Spinal cord (tissue), 10 donors: ENCODE measurements around the gene KRT85. TPM values are rescaled to one million over a fixed set of nuclear protein-coding genes. Genes with fewer than 3 reads are reported as not detected.

Experiments
- DNase-seq, 6 donors: peaks; one replicate each; pipeline versions ENCODE4 v3.0.0 to v3.0.0-alpha.2; 2013 to 2015; ENCODE audit warnings: low spot score in 6 of 6, low read depth in 4 of 6
- H3K27ac ChIP-seq: one replicate; pipeline ENCODE4 v1.5.1; 2013; ENCODE audit warnings: low read depth, low read length, control low read depth
- H3K27me3 ChIP-seq: one replicate; pipeline ENCODE4 v1.6.1; 2013; ENCODE audit warnings: low read length; ENCODE audit not compliant: control insufficient read depth, insufficient read depth
- H3K36me3 ChIP-seq: one replicate; pipeline ENCODE4 v1.6.1; 2013; ENCODE audit warnings: low read length; ENCODE audit not compliant: control insufficient read depth, insufficient read depth
- H3K4me1 ChIP-seq: one replicate; pipeline ENCODE4 v1.6.1; 2013; ENCODE audit warnings: low read length; ENCODE audit not compliant: control insufficient read depth, insufficient read depth
- H3K4me3 ChIP-seq: one replicate; pipeline ENCODE4 v1.5.1; 2013; ENCODE audit warnings: low read depth, low read length, control low read depth
- H3K9me3 ChIP-seq: one replicate; pipeline ENCODE4 v1.6.1; 2013; ENCODE audit warnings: low read length; ENCODE audit not compliant: control insufficient read depth, insufficient read depth
- WGBS: methylation state at CpG from one replicate; pipeline ENCODE4 v1.1.5; 2013; ENCODE audit warnings: missing lambda C conversion rate; ENCODE audit not compliant: insufficient coverage; 5-methylcytosine and 5-hydroxymethylcytosine counted together
- polyA plus RNA-seq, 2 donors: library from polyadenylated mRNA; unstranded; fragments of 120-200 nt; gene quantifications; one replicate each; pipeline ENCODE4 v1.2.1, GENCODE V29; 2013; ENCODE audit not compliant: insufficient read length in 2 of 2
- total RNA-seq, 2 donors: library from RNA; depleted of rRNA in 1 of 2; stranded (reverse); fragments of 120-200 nt in 1 of 2; fragments of >200 nt in 1 of 2; gene quantifications; one replicate each; pipeline versions ENCODE4 v1.2.3 to v1.2.4, GENCODE V29; 2013 to 2014
- donor health status: healthy.

Gene KRT85
- total and polyA plus RNA-seq, 4 donors: not detected

- H3K27me3 ChIP-seq: no peaks in the 10 kb centered on the region
- 92% methylated on average over 1 of the region's 1 CpG for WGBS
- no peaks in the 10 kb centered on the region for H3K9me3 ChIP-seq
- peaks cover 14% of the 10 kb centered on the region for H3K4me1 ChIP-seq
- DNase-seq: no peak
- no peak overlapping the region for H3K27ac ChIP-seq
- H3K36me3 ChIP-seq: no peaks in the 10 kb centered on the region
- H3K4me3 ChIP-seq: no peak overlapping the region
These were observed 44.3 kb downstream of the KRT85 start for GRCh38 chr12:52323001-52323400.

- H3K4me3 ChIP-seq: no peak overlapping the region
- no peaks in the 10 kb centered on the region for H3K27me3 ChIP-seq
- H3K4me1 ChIP-seq: peaks cover 14% of the 10 kb centered on the region
- H3K36me3 ChIP-seq: no peaks in the 10 kb centered on the region
- H3K27ac ChIP-seq: no peak overlapping the region
- no peaks in the 10 kb centered on the region for H3K9me3 ChIP-seq
- 100% methylated on average over 1 of the region's 1 CpG for WGBS
- DNase-seq: no peak
These were observed 45.2 kb downstream of the KRT85 start for GRCh38 chr12:52322069-52322468.

GRCh38 chr12:52321418-52321817 lies 45.9 kb downstream of the KRT85 start:
- H3K27ac ChIP-seq: no peak overlapping the region
- 38% methylated on average over 4 of the region's 4 CpGs for WGBS
- no peaks in the 10 kb centered on the region for H3K36me3 ChIP-seq
- H3K27me3 ChIP-seq: no peaks in the 10 kb centered on the region
- H3K4me3 ChIP-seq: no peak overlapping the region
- H3K9me3 ChIP-seq: no peaks in the 10 kb centered on the region
- DNase-seq: peak in 1 of 6 donors; percentile 60
- H3K4me1 ChIP-seq: peaks cover 14% of the 10 kb centered on the region

GRCh38 chr12:52320784-52321400 lies 46.4 kb downstream of the KRT85 start, which contains the start of gene KRT83:
KRT83 (minus strand) TSS chr12:52321398; CDS start chr12:52321335, 63 bp downstream.
- 66% methylated on average over 35 of the region's 35 CpGs for WGBS
- Histone ChIP-seq H3K36me3 (no peaks in the 10 kb centered on the region), H3K9me3 (no peaks in the 10 kb centered on the region), H3K4me1 (peaks cover 14% of the 10 kb centered on the region), H3K27me3 (no peaks in the 10 kb centered on the region), H3K4me3 (no peak within 1 kb of the TSS), H3K27ac (no peak within 1 kb of the TSS)
- DNase-seq: no peak

- H3K36me3 ChIP-seq: no peaks in the 10 kb centered on the region
- H3K4me3 ChIP-seq: no peak overlapping the region
- whole genome bisulfite sequencing: 68% methylated on average over 11 of the region's 11 CpGs
- no peaks in the 10 kb centered on the region for H3K27me3 ChIP-seq
- no peak for DNase-seq
- no peak overlapping the region for H3K27ac ChIP-seq
- H3K4me1 ChIP-seq: peaks cover 14% of the 10 kb centered on the region
- H3K9me3 ChIP-seq: no peaks in the 10 kb centered on the region
These were observed 48.2 kb downstream of the KRT85 start for GRCh38 chr12:52319097-52319496.

GRCh38 chr12:52318241-52318990 lies 48.9 kb downstream of the KRT85 start:
- Histone ChIP-seq H3K9me3 (no peaks in the 10 kb centered on the region), H3K4me3 (no peak overlapping the region), H3K27ac (no peak overlapping the region), H3K27me3 (no peaks in the 10 kb centered on the region), H3K4me1 (peaks cover 8% of the 10 kb centered on the region), H3K36me3 (no peaks in the 10 kb centered on the region)
- 87% methylated on average over 5 of the region's 11 CpGs for WGBS
- no peak for DNase-seq

GRCh38 chr12:52317468-52318052 lies 49.7 kb downstream of the KRT85 start:
- Histone ChIP-seq H3K27ac (no peak overlapping the region), H3K36me3 (no peaks in the 10 kb centered on the region), H3K27me3 (no peaks in the 10 kb centered on the region), H3K4me1 (peaks cover 7% of the 10 kb centered on the region), H3K4me3 (no peak overlapping the region), H3K9me3 (no peaks in the 10 kb centered on the region)
- WGBS: 99% methylated on average over 10 of the region's 12 CpGs
- no peak for DNase-seq

- Histone ChIP-seq H3K36me3 (no peaks in the 10 kb centered on the region), H3K27me3 (no peaks in the 10 kb centered on the region), H3K9me3 (no peaks in the 10 kb centered on the region), H3K4me1 (peaks cover 7% of the 10 kb centered on the region), H3K27ac (no peak overlapping the region), H3K4me3 (no peak overlapping the region)
- no peak for DNase-seq
- WGBS: 95% methylated on average over 9 of the region's 11 CpGs
These were observed 50.6 kb downstream of the KRT85 start for GRCh38 chr12:52316701-52317100.

GRCh38 chr12:52316290-52316689 lies 51.0 kb downstream of the KRT85 start:
- 96% methylated on average over 9 of the region's 9 CpGs for WGBS
- no peak overlapping the region for H3K27ac ChIP-seq
- H3K4me1 ChIP-seq: peaks cover 3% of the 10 kb centered on the region
- H3K9me3 ChIP-seq: no peaks in the 10 kb centered on the region
- DNase-seq: no peak
- no peak overlapping the region for H3K4me3 ChIP-seq
- H3K36me3 ChIP-seq: no peaks in the 10 kb centered on the region
- H3K27me3 ChIP-seq: no peaks in the 10 kb centered on the region
